Measurements from ENCODE around the gene APOE. TPM values are rescaled to one million over a fixed set of nuclear protein-coding genes. Genes with fewer than 3 reads are reported as not detected.

The APOE gene
- total RNA-seq, result 2.3 TPM in 2 replicates

DNA sequence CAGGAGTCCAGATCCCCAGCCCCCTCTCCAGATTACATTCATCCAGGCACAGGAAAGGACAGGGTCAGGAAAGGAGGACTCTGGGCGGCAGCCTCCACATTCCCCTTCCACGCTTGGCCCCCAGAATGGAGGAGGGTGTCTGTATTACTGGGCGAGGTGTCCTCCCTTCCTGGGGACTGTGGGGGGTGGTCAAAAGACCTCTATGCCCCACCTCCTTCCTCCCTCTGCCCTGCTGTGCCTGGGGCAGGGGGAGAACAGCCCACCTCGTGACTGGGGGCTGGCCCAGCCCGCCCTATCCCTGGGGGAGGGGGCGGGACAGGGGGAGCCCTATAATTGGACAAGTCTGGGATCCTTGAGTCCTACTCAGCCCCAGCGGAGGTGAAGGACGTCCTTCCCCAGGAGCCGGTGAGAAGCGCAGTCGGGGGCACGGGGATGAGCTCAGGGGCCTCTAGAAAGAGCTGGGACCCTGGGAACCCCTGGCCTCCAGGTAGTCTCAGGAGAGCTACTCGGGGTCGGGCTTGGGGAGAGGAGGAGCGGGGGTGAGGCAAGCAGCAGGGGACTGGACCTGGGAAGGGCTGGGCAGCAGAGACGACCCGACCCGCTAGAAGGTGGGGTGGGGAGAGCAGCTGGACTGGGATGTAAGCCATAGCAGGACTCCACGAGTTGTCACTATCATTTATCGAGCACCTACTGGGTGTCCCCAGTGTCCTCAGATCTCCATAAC, at the start of gene APOE:
APOE (plus strand) TSS at position 360 of the 724 bp plus-strand sequence. CDS start 829 bp downstream, outside the sequence.

DNA sequence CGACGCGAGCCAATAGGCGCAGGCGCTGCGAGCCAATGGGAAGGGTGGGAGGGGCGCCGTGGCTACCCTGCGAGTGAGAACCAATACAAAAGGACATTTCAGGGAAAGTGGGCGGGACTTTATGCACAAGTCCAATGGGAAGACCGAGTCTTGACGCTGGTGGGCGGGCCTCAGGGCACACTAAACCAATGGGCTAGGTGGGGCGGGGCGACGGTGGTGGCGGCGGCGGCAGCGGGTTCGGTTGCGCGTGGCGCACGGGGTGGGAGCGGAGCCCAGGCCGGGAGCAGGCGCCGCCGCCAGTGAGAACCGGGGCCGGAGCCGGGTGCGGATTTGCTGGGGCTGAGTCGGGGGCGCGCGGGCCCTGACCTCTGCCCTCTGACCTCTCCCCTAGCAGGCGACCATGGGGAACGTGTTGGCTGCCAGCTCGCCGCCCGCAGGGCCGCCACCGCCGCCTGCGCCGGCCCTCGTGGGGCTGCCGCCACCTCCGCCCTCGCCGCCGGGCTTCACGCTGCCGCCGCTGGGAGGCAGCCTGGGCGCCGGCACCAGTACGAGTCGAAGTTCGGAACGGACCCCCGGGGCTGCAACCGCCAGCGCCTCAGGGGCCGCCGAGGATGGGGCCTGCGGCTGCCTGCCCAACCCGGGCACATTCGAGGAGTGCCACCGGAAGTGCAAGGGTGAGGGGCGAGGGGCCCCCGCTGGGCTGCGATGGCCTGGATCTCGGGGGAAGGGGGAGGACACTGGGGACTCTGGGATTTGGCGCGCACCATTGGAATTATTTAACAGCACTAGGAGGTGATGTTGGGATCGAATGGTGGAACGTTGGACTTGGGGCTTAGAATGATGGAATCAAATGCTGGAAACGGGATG, 14.3 kb upstream of the APOE start, which contains the start of gene TOMM40:
TOMM40 (plus strand) TSS at position 239 of the 867 bp plus-strand sequence; CDS start at position 401, 162 bp downstream.

GRCh38 chr19:44914433-44915206, 9.0 kb downstream of the APOE start, which contains the start of gene APOC1:
TSS of gene APOC1 (plus strand) at chr19:44914608. CDS start at chr19:44914892, 284 bp downstream.

DNA sequence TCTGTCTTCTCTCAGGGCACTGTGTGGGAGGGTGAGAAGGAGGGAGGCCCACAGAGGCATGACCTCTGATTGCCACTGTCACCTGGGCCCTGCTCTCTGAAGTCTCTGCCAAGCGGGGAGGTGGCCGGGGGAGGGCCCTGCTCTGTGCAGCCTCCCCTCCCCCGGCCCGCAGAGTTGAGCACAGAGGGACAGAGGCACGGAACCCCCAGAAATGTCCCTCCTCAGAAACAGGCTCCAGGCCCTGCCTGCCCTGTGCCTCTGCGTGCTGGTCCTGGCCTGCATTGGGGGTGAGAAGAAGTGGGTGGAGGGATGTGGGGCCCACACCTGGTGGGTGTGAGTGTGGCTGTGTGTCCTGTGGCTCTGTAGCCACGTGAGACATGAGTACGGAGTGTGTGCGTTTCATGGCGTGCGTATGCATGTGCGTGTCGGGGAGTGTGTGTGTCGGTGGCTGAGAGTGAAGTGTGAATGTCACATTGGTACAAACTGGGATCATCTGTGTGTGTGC, 36.5 kb downstream of the APOE start, which contains the start of gene APOC4:
APOC4 (plus strand) TSS at position 171 of the 505 bp plus-strand sequence; CDS start at position 212, 41 bp downstream.

DNA sequence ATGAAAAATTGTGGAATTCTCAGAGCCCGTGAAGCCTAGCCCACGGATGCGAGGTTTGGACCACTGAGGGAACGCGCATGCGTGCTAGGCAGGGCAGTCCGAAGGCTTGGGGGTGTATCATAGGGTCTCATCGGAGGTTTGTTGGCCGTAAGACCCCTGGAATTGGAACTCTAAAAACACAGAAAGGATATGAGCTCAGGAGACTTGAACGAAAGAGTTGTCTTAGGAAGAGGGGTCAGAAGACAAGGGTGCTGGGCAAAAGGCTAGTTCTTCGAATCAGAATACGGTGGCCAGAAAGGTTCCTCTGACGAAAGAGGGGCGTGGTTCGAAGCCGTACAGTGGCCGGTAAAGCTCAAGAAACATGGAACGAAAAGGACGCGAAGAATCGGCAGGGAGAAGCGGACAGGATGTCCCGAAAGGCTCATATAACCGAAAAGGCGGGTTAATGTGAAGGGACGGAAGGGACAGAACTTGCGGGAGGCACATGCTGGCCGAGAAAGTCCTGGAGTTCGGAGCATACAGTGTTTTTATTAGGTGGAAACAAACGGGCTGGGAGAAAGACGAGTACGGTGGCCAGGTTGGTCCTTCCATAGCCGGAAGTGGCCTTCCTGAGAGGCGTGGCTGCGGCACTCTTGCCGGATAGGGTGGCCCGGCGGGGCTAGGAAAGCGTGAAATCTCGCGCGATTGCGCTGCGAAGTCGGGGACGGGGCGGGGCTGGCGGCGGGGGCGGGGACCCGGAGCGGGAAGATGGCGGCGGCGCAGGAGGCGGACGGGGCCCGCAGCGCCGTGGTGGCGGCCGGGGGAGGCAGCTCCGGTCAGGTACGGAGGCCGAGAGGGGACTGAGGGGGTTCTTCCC, 49.3 kb downstream of the APOE start, which contains the start of gene CLPTM1:
CLPTM1 (plus strand) TSS at position 732 of the 856 bp plus-strand sequence; CDS start at position 748, 16 bp downstream.

Other genes with a start within 250 kb of the APOE start
- 0.49 and 1.3 TPM in 2 replicates for gene CEACAM19, start 234.3 kb upstream of the APOE start, total RNA-seq
- gene CEACAM16, start 206.6 kb upstream of the APOE start, total RNA-seq, result not detected in 2 replicates
- gene BCL3, start 157.1 kb upstream of the APOE start, total RNA-seq, result 10.3 and 16.2 TPM in 2 replicates
- gene CBLC, start 127.9 kb upstream of the APOE start, total RNA-seq, result 0.36 TPM in 1 of 2 replicates, not detected in the other
- gene BCAM, start 96.7 kb upstream of the APOE start, total RNA-seq, result 1.6 and 3.6 TPM in 2 replicates
- gene NECTIN2, start 59.5 kb upstream of the APOE start, total RNA-seq, result 53.2 and 53.7 TPM in 2 replicates
- 34.2 and 41.9 TPM in 2 replicates for gene TOMM40, start 14.5 kb upstream of the APOE start, total RNA-seq
- not detected in 2 replicates for gene APOC1, start 8.8 kb downstream of the APOE start, total RNA-seq
- not detected in 2 replicates for gene APOC4, start 36.4 kb downstream of the APOE start, total RNA-seq
- not detected in 2 replicates for gene APOC2, start 40.3 kb downstream of the APOE start, total RNA-seq
- 39.6 and 40.7 TPM in 2 replicates for gene CLPTM1, start 49.6 kb downstream of the APOE start, total RNA-seq
- gene RELB, start 95.7 kb downstream of the APOE start, total RNA-seq, result 12.1 and 13.5 TPM in 2 replicates
- gene CLASRP, start 133.2 kb downstream of the APOE start, total RNA-seq, result 20.9 and 33.2 TPM in 2 replicates
- 0.32 and 0.36 TPM in 2 replicates for gene ZNF296, start 170.7 kb downstream of the APOE start, total RNA-seq
- gene GEMIN7, start 173.5 kb downstream of the APOE start, total RNA-seq, result 14.9 and 15.4 TPM in 2 replicates
- 42.5 and 51.3 TPM in 2 replicates for gene PPP1R37, start 187.4 kb downstream of the APOE start, total RNA-seq